Measurements from ENCODE around the gene ZNF488.

ZNF488 gene

DNA sequence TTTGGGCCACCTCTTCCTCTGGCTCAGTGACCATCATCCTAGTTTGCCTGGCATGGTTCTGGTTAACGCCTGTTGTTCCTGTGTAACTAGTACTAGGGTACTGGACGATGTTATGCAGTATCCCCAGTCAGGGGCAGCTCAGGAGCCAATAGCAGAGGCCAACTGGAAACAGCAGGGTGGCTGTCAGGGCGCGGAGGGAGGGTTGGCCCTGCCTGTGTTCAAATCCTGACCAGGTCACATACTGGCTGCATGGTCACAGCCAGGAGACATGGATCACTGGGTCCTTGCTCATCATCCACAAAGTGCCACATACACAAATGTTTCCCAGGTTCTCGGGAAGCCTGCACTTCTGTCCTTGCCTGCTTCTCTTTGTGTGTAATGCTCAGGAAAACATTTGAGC is 48.2 kb downstream of the ZNF488 start:
- no peak overlapping the region for H3K4me3 ChIP-seq (replicated peaks; ENCODE audit: low read depth, low read length)
- no peak for TF ChIP-seq CTCF (IDR thresholded peaks at IDR 0.05; ENCODE audit: low read length, missing control alignments)
- no peak for DNase-seq (ENCODE audit: low read depth)

DNA sequence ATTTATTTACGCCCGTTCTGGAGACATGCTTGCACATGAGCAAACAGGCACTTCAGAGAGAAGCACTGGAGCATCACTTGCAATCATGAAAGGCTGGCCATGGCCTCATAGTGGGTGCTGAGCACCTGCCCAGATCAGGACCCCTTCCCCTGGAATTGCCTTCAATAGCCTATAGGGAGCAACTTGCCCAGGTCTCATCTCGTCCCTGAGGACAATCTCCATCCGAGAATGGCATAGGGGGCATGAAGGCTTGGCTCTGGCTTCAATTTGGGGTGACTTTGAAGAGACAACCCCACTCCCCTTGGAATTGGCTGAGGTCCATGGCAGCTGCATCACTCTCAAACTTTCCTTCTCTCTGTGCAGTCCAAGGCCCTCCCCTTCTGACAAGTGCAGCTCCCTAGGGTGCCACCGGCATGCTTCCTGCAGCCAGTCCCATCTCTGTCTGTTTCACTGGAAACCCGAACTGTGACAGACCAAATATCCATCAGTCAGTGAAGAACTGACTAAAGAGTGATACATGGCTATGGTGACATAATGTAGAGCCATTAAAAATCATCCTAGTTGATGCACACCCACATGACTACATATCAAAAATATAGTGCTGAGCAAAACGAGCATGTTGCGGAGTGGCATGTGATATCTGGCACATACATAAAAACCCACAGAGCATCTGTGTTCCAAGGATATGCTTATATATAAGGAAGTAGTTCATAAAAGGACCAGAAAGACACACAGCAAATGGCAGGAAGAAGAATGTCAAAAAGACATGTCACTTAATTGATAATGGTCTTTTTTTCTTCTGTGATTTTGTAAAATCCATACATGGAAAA is 49.4 kb downstream of the ZNF488 start:
- TF ChIP-seq CTCF (IDR thresholded peaks at IDR 0.05; ENCODE audit: low read length, missing control alignments): no peak
- H3K4me3 ChIP-seq (replicated peaks; ENCODE audit: low read depth, low read length): no peak overlapping the region
- no peak for DNase-seq (ENCODE audit: low read depth)

DNA sequence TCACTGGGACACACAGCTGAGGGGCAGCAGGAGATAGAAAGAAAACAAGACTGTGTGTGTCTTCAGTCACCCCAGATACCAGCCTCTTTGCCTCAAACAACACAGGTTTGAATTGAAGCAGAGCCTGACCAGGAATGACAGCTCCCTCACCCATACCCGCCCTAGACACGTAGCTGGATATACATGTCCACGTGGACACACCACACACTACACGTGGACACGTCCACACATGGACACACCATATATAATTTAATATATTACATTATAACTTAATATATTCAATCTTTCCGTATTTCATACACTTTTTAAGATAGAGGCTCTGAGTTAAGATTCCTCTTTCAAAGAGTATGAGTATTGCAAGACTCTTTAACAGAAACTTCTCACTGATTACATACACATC is 50.6 kb downstream of the ZNF488 start:
- no peak for TF ChIP-seq CTCF (IDR thresholded peaks at IDR 0.05; ENCODE audit: low read length, missing control alignments)
- H3K4me3 ChIP-seq (replicated peaks; ENCODE audit: low read depth, low read length): no peak overlapping the region
- DNase-seq (ENCODE audit: low read depth): no peak

DNA sequence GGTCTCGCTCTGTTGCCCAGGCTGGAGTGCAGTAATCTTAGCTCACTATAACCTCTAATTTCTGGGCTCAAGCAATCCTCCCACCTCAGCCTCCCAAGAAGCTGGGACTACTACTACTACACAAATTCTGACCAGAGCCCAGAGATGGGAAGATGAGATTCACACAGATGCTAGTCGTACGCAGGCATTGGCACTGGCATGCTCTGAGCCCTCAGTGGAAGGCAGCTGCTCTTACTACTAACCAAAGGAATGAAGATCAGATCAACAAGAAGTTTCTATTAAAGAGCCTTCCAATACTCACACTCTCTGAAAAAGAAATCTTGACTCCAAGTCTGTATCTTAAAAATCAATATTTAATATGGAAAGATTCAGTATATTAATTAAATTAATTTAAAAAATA is 51.1 kb downstream of the ZNF488 start:
- no peak for TF ChIP-seq CTCF (IDR thresholded peaks at IDR 0.05; ENCODE audit: low read length, missing control alignments)
- no peak overlapping the region for H3K4me3 ChIP-seq (replicated peaks; ENCODE audit: low read depth, low read length)
- no peak for DNase-seq (ENCODE audit: low read depth)

GRCh38 chr10:47332371-47332770 is 51.7 kb downstream of the ZNF488 start:
- TF ChIP-seq CTCF (IDR thresholded peaks at IDR 0.05; ENCODE audit: low read length, missing control alignments): no peak
- no peak overlapping the region for H3K4me3 ChIP-seq (replicated peaks; ENCODE audit: low read depth, low read length)
- no peak for DNase-seq (ENCODE audit: low read depth)

GRCh38 chr10:47331954-47332353 is 52.1 kb downstream of the ZNF488 start:
- H3K4me3 ChIP-seq (replicated peaks; ENCODE audit: low read depth, low read length): no peak overlapping the region
- no peak for DNase-seq (ENCODE audit: low read depth)
- no peak for TF ChIP-seq CTCF (IDR thresholded peaks at IDR 0.05; ENCODE audit: low read length, missing control alignments)

DNA sequence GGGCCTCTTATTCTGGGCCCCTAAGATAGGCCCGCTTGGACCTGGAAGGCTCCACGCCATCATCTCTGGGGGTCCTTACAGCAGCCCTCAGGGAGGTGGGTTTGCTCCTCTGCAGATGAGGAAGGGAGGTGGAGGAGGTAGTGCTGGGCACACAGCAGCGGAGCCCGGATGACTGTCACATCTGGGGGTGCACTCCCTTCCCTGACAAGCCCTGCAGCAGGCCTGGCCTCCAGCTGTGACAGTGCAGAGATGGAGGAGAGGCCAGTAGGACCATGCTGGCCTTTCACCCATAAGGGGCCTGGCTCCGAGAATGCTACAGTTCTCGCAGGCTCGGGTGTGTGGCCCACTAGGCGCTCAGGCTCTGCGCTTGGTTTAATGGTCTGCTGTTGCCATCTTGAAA is 52.6 kb downstream of the ZNF488 start:
- no peak overlapping the region for H3K4me3 ChIP-seq (replicated peaks; ENCODE audit: low read depth, low read length)
- no peak for TF ChIP-seq CTCF (IDR thresholded peaks at IDR 0.05; ENCODE audit: low read length, missing control alignments)
- no peak for DNase-seq (ENCODE audit: low read depth)
